MM.1S (cell line): Measurements from ENCODE around the gene LTBP3.

Experiments used
- DNase-seq: peaks from one replicate; pipeline ENCODE4 v3.0.0-alpha.2; 2015
- H2AFZ ChIP-seq: fragments of 300-600 bp; sonication (generic); 2 replicates; pipeline ENCODE4 v1.6.0; 2016; ENCODE audit warnings: antibody characterized with exemption, low read length
- H3F3A ChIP-seq: fragments of 300-600 bp; sonication (generic); 2 replicates; pipeline ENCODE4 v1.6.1; 2016; ENCODE audit warnings: mild to moderate bottlenecking, antibody characterized with exemption, low read length, moderate library complexity, mixed read lengths; ENCODE audit not compliant: insufficient read depth
- H3K27ac ChIP-seq: fragments of 300-600 bp; sonication (generic); 2 replicates; pipeline ENCODE4 v1.5.1; 2016; ENCODE audit warnings: mild to moderate bottlenecking, low read length
- H3K27me3 ChIP-seq: fragments of 300-600 bp; sonication (generic); replicated peaks from 2 replicates; pipeline ENCODE4 v1.6.0; 2016; ENCODE audit warnings: low read length; ENCODE audit not compliant: insufficient read depth
- H3K36me3 ChIP-seq: fragments of 300-600 bp; sonication (generic); replicated peaks from 2 replicates; pipeline ENCODE4 v1.6.1; 2016; ENCODE audit warnings: mild to moderate bottlenecking, low read length, mixed read lengths; ENCODE audit not compliant: insufficient read depth
- H3K4me1 ChIP-seq: fragments of 300-600 bp; sonication (generic); 2 replicates; pipeline ENCODE4 v1.6.1; 2016; ENCODE audit warnings: low read length, mixed read lengths
- H3K4me2 ChIP-seq: fragments of 300-600 bp; sonication (generic); 2 replicates; pipeline ENCODE4 v1.6.0; 2016; ENCODE audit warnings: low read depth, low read length
- H3K4me3 ChIP-seq: fragments of 300-600 bp; sonication (generic); 2 replicates; pipeline ENCODE4 v1.5.1; 2016; ENCODE audit warnings: low read length, mixed read lengths
- H3K79me2 ChIP-seq: fragments of 300-600 bp; sonication (generic); 2 replicates; pipeline ENCODE4 v1.6.1; 2016; ENCODE audit warnings: mixed run types, low read length, mixed read lengths
- H3K9ac ChIP-seq: fragments of 300-600 bp; sonication (generic); 2 replicates; pipeline ENCODE4 v1.6.1; 2016; ENCODE audit warnings: low read length, mixed read lengths
- H3K9me2 ChIP-seq: fragments of 300-600 bp; sonication (generic); replicated peaks from 2 replicates; pipeline ENCODE4 v1.6.1; 2016; ENCODE audit warnings: mild to moderate bottlenecking, low read length, mixed read lengths; ENCODE audit not compliant: insufficient read depth
- H3K9me3 ChIP-seq: fragments of 300-600 bp; sonication (generic); replicated peaks from 2 replicates; pipeline ENCODE4 v1.6.1; 2016; ENCODE audit warnings: mild to moderate bottlenecking, low read length, mixed read lengths; ENCODE audit not compliant: insufficient read depth
- H4K20me1 ChIP-seq: fragments of 300-600 bp; sonication (generic); 2 replicates; pipeline ENCODE4 v1.6.1; 2016; ENCODE audit warnings: mild to moderate bottlenecking, low read length, moderate library complexity, mixed read lengths; ENCODE audit not compliant: insufficient read depth
- CTCF ChIP-seq: fragments of 300-600 bp; sonication (generic); IDR thresholded peaks from 2 replicates; pipeline ENCODE4 v1.5.1; 2016; ENCODE audit warnings: antibody characterized with exemption, low read length, mixed read lengths
- EZH2 ChIP-seq: fragments of 300-600 bp; sonication (generic); optimal IDR thresholded peaks from 2 replicates; pipeline ENCODE3; 2017; ENCODE audit warnings: low read depth, mild to moderate bottlenecking, antibody characterized with exemption, low read length, mixed read lengths
- EZH2phosphoT487 ChIP-seq: fragments of 300-600 bp; sonication (generic); IDR thresholded peaks from 2 replicates; pipeline ENCODE4 v1.6.1; 2018; ENCODE audit warnings: antibody characterized with exemption, low read length

The LTBP3 gene

GRCh38 chr11:65496304-65497140, 61.6 kb downstream of the LTBP3 start:
- Histone ChIP-seq H3K79me2 (peaks cover 52% of the 10 kb centered on the region), H3K36me3 (peaks cover 17% of the 10 kb centered on the region; the same call in 1 of the 2 replicates), H3K9ac (peak overlapping the region; percentile 93), H2AFZ (no peak overlapping the region; the same call in 1 of the 2 replicates), H3K27me3 (no peaks in the 10 kb centered on the region), H3K9me2 (no peaks in the 10 kb centered on the region), H3F3A (peaks cover 56% of the 10 kb centered on the region), H3K4me2 (peak overlapping the region; percentile 95), H4K20me1 (peaks cover 24% of the 10 kb centered on the region), H3K27ac (peak overlapping the region; percentile 94), H3K4me1 (peaks cover 22% of the 10 kb centered on the region), H3K9me3 (no peaks in the 10 kb centered on the region), H3K4me3 (peak overlapping the region; percentile 57)
- TF ChIP-seq EZH2 = no peak
- TF ChIP-seq EZH2phosphoT487 = no peak
- DNase-seq = no peak

- Histone ChIP-seq H3K9me3 (no peaks in the 10 kb centered on the region), H4K20me1 (no peaks in the 10 kb centered on the region), H3K4me2 (no peak overlapping the region), H3K27ac (no peak overlapping the region), H3K4me1 (peaks cover 27% of the 10 kb centered on the region), H3F3A (peaks cover 27% of the 10 kb centered on the region), H2AFZ (no peak overlapping the region), H3K27me3 (no peaks in the 10 kb centered on the region), H3K36me3 (no peaks in the 10 kb centered on the region), H3K9ac (no peak overlapping the region), H3K9me2 (no peaks in the 10 kb centered on the region), H3K79me2 (peaks cover 26% of the 10 kb centered on the region), H3K4me3 (no peak overlapping the region)
- no peak for TF ChIP-seq EZH2phosphoT487
- TF ChIP-seq EZH2 = no peak
- no peak for DNase-seq
These were observed 64.6 kb downstream of the LTBP3 start for GRCh38 chr11:65493367-65494176.

DNA sequence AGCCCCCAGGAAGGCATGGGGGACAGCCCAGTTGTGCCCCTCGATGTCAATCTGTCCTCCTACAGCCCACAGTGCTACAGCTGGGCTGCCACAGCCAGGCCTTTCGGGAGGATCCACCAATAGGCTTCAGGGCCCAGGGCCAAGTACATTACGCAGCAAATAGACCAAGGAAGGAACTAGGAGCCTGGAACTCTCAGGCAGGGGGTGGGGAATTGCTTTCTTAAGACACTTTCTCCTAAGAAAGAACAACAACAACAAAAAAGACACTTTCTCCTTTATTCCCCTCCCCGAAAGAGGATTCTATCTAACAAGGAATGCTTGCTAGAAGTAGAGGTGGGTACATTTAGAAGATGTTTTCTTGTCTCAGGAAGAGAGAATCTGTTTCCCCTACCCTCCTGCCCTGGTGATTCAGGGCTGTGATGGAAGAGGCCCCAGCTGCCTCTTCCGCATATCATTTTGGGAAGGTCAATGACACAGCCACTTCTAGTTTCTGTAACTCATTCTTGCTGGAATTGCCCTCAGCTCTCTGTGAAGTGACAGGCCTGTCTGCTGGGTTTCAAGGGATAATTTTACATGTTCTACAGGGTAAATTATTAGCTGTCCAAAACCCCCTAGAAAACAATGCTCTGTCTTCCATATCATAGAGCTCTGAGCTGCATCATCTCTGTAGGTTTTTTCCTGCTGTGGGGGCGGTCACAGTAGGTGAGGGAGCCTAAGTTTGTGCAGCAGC, 65.4 kb downstream of the LTBP3 start:
- Histone ChIP-seq H3K9me3 (no peaks in the 10 kb centered on the region), H3K9ac (no peak overlapping the region), H3K79me2 (peaks cover 18% of the 10 kb centered on the region), H3K27ac (no peak overlapping the region), H3K4me3 (no peak overlapping the region), H3K9me2 (no peaks in the 10 kb centered on the region), H3F3A (peaks cover 25% of the 10 kb centered on the region), H4K20me1 (no peaks in the 10 kb centered on the region), H2AFZ (no peak overlapping the region), H3K4me2 (no peak overlapping the region), H3K4me1 (peaks cover 31% of the 10 kb centered on the region), H3K36me3 (no peaks in the 10 kb centered on the region), H3K27me3 (no peaks in the 10 kb centered on the region)
- TF ChIP-seq EZH2phosphoT487 (no peak), CTCF (no peak), EZH2 (no peak)
- DNase-seq = no peak

DNA sequence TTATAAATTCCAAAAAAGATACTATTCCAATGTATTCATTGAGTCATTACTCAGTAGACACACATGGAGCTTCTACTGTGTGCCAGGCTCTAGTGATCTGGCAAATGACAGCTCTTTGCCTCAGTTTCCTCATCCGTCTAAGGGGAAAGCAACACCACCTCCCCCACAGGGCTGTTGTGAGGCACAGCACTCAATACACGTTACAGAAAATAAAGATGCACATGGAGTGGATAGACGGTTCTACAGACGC, 65.8 kb downstream of the LTBP3 start:
- Histone ChIP-seq H3K27ac (no peak overlapping the region), H3K36me3 (no peaks in the 10 kb centered on the region), H3K79me2 (peaks cover 15% of the 10 kb centered on the region), H4K20me1 (no peaks in the 10 kb centered on the region), H3K4me2 (no peak overlapping the region), H3F3A (peaks cover 26% of the 10 kb centered on the region), H3K9me2 (no peaks in the 10 kb centered on the region), H2AFZ (no peak overlapping the region), H3K4me3 (no peak overlapping the region), H3K4me1 (peaks cover 36% of the 10 kb centered on the region), H3K27me3 (no peaks in the 10 kb centered on the region), H3K9ac (no peak overlapping the region), H3K9me3 (no peaks in the 10 kb centered on the region)
- TF ChIP-seq CTCF (no peak), EZH2 (no peak), EZH2phosphoT487 (no peak)
- no peak for DNase-seq
